Activated naive CD8-positive, alpha-beta T cell treated with anti-CD3 and anti-CD28 coated beads, Interleukin-2, amount 50 U/mL, for 16 hours (primary cell): ENCODE results near the gene SELPLG.
A peak's percentile ranks its signal among the peaks of the same experiment; 100 is the strongest.
"Not testable (repeated sequence)": the region's sequence is repeated elsewhere in the genome, so short reads cannot be mapped to it uniquely, and the experiment has no call there.

Experiments used
- DNase-seq: peaks from one replicate; pipeline ENCODE4 v3.0.0-alpha.2; 2020; ENCODE audit warnings: low read depth, low spot score

Gene SELPLG

GRCh38 chr12:108633534-108634248 is at the start of gene SELPLG:
SELPLG (minus strand) TSS chr12:108633894; CDS start chr12:108624307, 9,587 bp downstream.
- DNase-seq, result peak; percentile 36

- DNase-seq, result no peak
Measured at GRCh38 chr12:108681317-108681716, 47.6 kb upstream of the SELPLG start.

- no peak for DNase-seq
Measured at GRCh38 chr12:108679106-108679681, 45.5 kb upstream of the SELPLG start.

GRCh38 chr12:108678104-108678730 is 44.5 kb upstream of the SELPLG start:
- DNase-seq, result no peak

GRCh38 chr12:108677381-108677780 is 43.7 kb upstream of the SELPLG start:
- no peak for DNase-seq

- no peak for DNase-seq
Measured at GRCh38 chr12:108676707-108677106, 43.0 kb upstream of the SELPLG start.

GRCh38 chr12:108675792-108676191 is 42.1 kb upstream of the SELPLG start:
- no peak for DNase-seq

GRCh38 chr12:108672054-108672453 is 38.4 kb upstream of the SELPLG start:
- DNase-seq, result no peak

- no peak for DNase-seq
Measured at GRCh38 chr12:108671110-108671509, 37.4 kb upstream of the SELPLG start.

GRCh38 chr12:108670066-108670631 is 36.5 kb upstream of the SELPLG start:
- DNase-seq, result no peak

- DNase-seq, result no peak
Measured at GRCh38 chr12:108668542-108668941, 34.8 kb upstream of the SELPLG start.

- no peak for DNase-seq
Measured at GRCh38 chr12:108668063-108668462, 34.4 kb upstream of the SELPLG start.

- no peak for DNase-seq
Measured at GRCh38 chr12:108667349-108667748, 33.7 kb upstream of the SELPLG start.

GRCh38 chr12:108666401-108666881 is 32.7 kb upstream of the SELPLG start:
- no peak for DNase-seq

GRCh38 chr12:108665608-108666202 is 32.0 kb upstream of the SELPLG start:
- no peak for DNase-seq

GRCh38 chr12:108664338-108665258 is 30.9 kb upstream of the SELPLG start:
- DNase-seq, result peak; percentile 70

- DNase-seq, result no peak
Measured at GRCh38 chr12:108663324-108664015, 29.8 kb upstream of the SELPLG start.

GRCh38 chr12:108658115-108658514 is 24.4 kb upstream of the SELPLG start:
- DNase-seq, result not testable (repeated sequence)

GRCh38 chr12:108657130-108657745 is 23.5 kb upstream of the SELPLG start:
- no peak for DNase-seq

- not testable (repeated sequence) for DNase-seq
Measured at GRCh38 chr12:108656247-108656646, 22.6 kb upstream of the SELPLG start.
